ENCODE results near the gene GNAQ. TPM values are rescaled to one million over a fixed set of nuclear protein-coding genes. Genes with fewer than 3 reads are reported as not detected.

Gene GNAQ
- total RNA-seq, 6 donors from 2014 or later, result 50.3 to 117 (median 94.3) TPM

- Histone ChIP-seq H3K4me1 (peaks cover 0 to 6% (median 3%) of the 10 kb centered on the region in 4 donors), H3K36me3 (no peaks in the 10 kb centered on the region), H3K4me3 (no peak overlapping the region), H3K27ac (no peak overlapping the region), H3K9me3 (no peaks in the 10 kb centered on the region), H3K27me3 (no peaks in the 10 kb centered on the region)
- no peak for DNase-seq
- TF ChIP-seq CTCF (IDR thresholded peaks at IDR 0.05), result no peak
- no peak for TF ChIP-seq POLR2A (IDR thresholded peaks at IDR 0.05)
- no peak for TF ChIP-seq POLR2AphosphoS5 (IDR thresholded peaks at IDR 0.05)
- no peak for TF ChIP-seq EP300 (IDR thresholded peaks at IDR 0.05)
- 32 to 52% methylated on average over 2 of the region's 2 CpGs for WGBS, 2 donors
- ATAC-seq (ENCODE audit: low FRiP score in 2 of 2), result peak in 1 of 2 donors; percentile 29
Observed at GRCh38 chr9:77679088-77679487, 352.5 kb downstream of the GNAQ start.

DNA sequence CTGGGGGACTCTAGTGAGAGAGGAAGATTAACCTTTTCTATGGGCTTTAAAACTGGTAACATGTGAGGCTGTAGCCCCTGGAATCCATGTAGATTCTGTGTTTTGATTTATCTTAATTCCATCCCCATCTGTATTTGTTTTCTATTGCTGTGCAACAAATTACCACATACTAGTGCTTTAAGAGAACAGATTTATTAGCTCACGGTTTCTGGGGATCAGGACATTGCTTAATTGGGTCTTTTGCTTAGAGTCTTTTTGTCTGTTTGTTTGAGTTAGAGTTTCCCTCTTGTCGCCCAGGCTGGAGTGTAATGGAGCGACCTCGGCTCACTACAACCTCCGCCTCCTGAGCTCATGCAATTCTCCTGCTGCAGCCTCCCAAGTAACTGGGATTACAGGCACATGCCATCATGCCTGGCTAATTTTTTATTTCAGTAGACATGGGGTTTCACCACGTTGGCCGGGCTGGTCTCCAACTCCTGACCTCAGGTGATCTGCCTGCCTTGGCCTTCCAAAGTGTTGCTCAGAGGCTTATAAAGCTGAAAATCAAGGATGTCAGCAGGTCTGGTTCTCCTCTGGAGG, 353.6 kb downstream of the GNAQ start:
- H3K36me3 ChIP-seq, result no peaks in the 10 kb centered on the region
- DNase-seq (no peak), ATAC-seq (ENCODE audit: low FRiP score in 2 of 2) (no peak)
- 77% methylated on average over 7 of the region's 7 CpGs for whole genome bisulfite sequencing, 2 donors
- H3K4me1 ChIP-seq, result peaks cover 0 to 6% (median 3%) of the 10 kb centered on the region in 4 donors
- H3K27me3 ChIP-seq, result no peaks in the 10 kb centered on the region
- no peak overlapping the region for H3K27ac ChIP-seq
- no peak overlapping the region for H3K4me3 ChIP-seq
- TF ChIP-seq POLR2AphosphoS5 (IDR thresholded peaks at IDR 0.05) (no peak), EP300 (IDR thresholded peaks at IDR 0.05) (no peak), CTCF (IDR thresholded peaks at IDR 0.05) (no peak), POLR2A (IDR thresholded peaks at IDR 0.05) (no peak)
- no peaks in the 10 kb centered on the region for H3K9me3 ChIP-seq

GRCh38 chr9:77677397-77677796, 354.2 kb downstream of the GNAQ start:
- H3K4me3 ChIP-seq, result no peak overlapping the region
- WGBS, 2 donors, result 78 to 86% methylated on average over 4 of the region's 4 CpGs
- TF ChIP-seq EP300 (IDR thresholded peaks at IDR 0.05) (no peak), POLR2A (IDR thresholded peaks at IDR 0.05) (no peak)
- H3K36me3 ChIP-seq, result no peaks in the 10 kb centered on the region
- peaks cover 0 to 6% (median 3%) of the 10 kb centered on the region in 4 donors for H3K4me1 ChIP-seq
- no peak overlapping the region for H3K27ac ChIP-seq
- H3K9me3 ChIP-seq, result no peaks in the 10 kb centered on the region
- H3K27me3 ChIP-seq, result no peaks in the 10 kb centered on the region
- DNase-seq (no peak), ATAC-seq (ENCODE audit: low FRiP score in 2 of 2) (no peak)

DNA sequence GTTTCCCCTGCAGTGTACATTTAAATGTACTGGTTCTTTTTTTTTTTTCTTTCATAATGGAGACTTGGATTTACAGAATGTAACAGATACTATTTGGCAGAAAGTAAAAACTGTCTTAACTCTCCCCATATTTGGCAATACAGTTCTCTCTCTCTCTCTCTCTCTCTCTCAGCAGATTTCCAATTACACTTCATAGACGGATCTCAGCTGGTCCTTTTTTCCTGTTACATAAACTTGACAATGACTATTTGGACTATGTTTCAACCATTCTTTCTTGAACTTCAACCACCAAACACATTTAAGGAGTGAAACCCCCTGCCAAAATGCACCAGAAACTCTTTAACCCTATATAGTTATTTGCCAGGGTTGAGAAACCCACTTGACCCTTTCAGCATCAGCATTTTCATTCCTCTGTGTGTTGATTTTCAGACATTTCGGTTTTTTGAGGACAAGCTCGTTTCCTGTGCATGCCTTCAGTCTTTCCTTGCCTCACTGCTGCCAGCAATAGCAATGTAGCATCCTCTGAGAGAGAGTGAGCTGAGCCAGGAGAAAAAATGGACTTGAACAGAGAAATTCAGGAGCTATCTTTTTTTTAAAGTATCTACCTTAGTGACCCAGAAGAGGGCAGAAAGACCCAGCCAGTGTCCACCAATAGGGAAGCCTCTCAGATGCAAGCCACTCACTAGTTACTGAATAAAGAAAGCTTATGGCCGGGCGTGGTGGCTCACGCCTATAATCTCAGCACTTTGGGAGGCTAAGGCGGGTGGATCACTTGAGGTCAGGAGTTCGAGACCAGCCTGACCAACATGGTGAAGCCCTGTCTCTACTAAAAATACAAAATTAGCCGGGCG, 357.4 kb downstream of the GNAQ start:
- TF ChIP-seq EP300 (IDR thresholded peaks at IDR 0.05) (no peak), CTCF (IDR thresholded peaks at IDR 0.05) (no peak), POLR2AphosphoS5 (IDR thresholded peaks at IDR 0.05) (no peak), POLR2A (IDR thresholded peaks at IDR 0.05) (no peak)
- ATAC-seq (ENCODE audit: low FRiP score in 2 of 2) (no peak), DNase-seq (no peak)
- Histone ChIP-seq H3K27ac (no peak overlapping the region), H3K27me3 (no peaks in the 10 kb centered on the region), H3K36me3 (no peaks in the 10 kb centered on the region), H3K4me3 (no peak overlapping the region), H3K4me1 (peaks cover 0 to 5% (median 2%) of the 10 kb centered on the region in 4 donors), H3K9me3 (no peaks in the 10 kb centered on the region)
- WGBS, 2 donors, result 78% methylated on average over 10 of the region's 10 CpGs

DNA sequence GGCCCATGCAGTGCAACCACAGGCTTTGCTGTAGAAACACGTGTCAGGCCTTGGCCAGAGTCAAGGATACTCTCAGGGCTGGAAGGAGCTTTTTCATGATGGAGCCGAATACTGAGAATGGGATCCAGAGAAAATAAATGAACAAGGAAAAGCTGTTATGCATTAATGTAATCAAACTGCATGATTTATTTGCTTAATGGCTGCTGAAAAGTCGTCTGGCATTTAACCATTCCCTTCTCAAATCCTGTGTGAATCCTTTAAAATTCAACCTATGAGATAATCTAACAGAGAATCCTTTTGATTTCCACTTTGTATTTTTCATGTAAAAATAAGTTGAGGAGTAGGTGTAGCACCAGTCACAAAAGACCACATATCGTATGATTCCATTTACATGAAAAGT, 359.4 kb downstream of the GNAQ start:
- H3K4me3 ChIP-seq, result no peak overlapping the region
- WGBS, 2 donors, result 68 to 71% methylated on average over 4 of the region's 4 CpGs
- H3K27me3 ChIP-seq, result no peaks in the 10 kb centered on the region
- no peak for ATAC-seq (ENCODE audit: low FRiP score in 2 of 2)
- TF ChIP-seq EP300 (IDR thresholded peaks at IDR 0.05), result no peak
- no peak for TF ChIP-seq POLR2AphosphoS5 (IDR thresholded peaks at IDR 0.05)
- TF ChIP-seq POLR2A (IDR thresholded peaks at IDR 0.05), result no peak
- no peak for TF ChIP-seq CTCF (IDR thresholded peaks at IDR 0.05)
- no peaks in the 10 kb centered on the region for H3K9me3 ChIP-seq
- DNase-seq, result no peak
- no peak overlapping the region for H3K27ac ChIP-seq
- H3K4me1 ChIP-seq, result no peaks in the 10 kb centered on the region
- no peaks in the 10 kb centered on the region for H3K36me3 ChIP-seq

All from upper lobe of left lung (tissue), 6 donors.